Endodermal cell (in vitro differentiated cells): ENCODE measurements around the gene C19orf47. TPM values are rescaled to one million over a fixed set of nuclear protein-coding genes. Genes with fewer than 3 reads are reported as not detected.
A peak's percentile ranks its signal among the peaks of the same experiment; 100 is the strongest.

Experiments used
- DNase-seq: peaks from one replicate; pipeline ENCODE4 v3.0.0-alpha.2; 2017
- H3K27ac ChIP-seq: 2 replicates; pipeline ENCODE4 v1.5.1; 2013; ENCODE audit warnings: mild to moderate bottlenecking, low read depth, low read length, moderate library complexity
- H3K27me3 ChIP-seq: 2 replicates; pipeline ENCODE4 v1.6.1; 2013; ENCODE audit warnings: mild to moderate bottlenecking, low read length, moderate library complexity; ENCODE audit not compliant: insufficient read depth, control insufficient read depth, poor library complexity, severe bottlenecking
- H3K36me3 ChIP-seq: 2 replicates; pipeline ENCODE4 v1.7.0; 2013; ENCODE audit warnings: mild to moderate bottlenecking, low read length, moderate library complexity; ENCODE audit not compliant: control insufficient read depth, insufficient read depth
- H3K4me1 ChIP-seq: one replicate; pipeline ENCODE4 v1.7.0; 2013; ENCODE audit warnings: low read length; ENCODE audit not compliant: control insufficient read depth, insufficient read depth
- H3K4me3 ChIP-seq: 2 replicates; pipeline ENCODE4 v1.5.1; 2013; ENCODE audit warnings: mild to moderate bottlenecking, low read length, moderate library complexity
- H3K9ac ChIP-seq: 2 replicates; pipeline ENCODE4 v1.6.1; 2013; ENCODE audit warnings: mild to moderate bottlenecking, low read length, moderate library complexity; ENCODE audit not compliant: poor library complexity, severe bottlenecking; ENCODE audit errors: extremely low read depth
- H3K9me3 ChIP-seq: 2 replicates; pipeline ENCODE4 v1.6.1; 2013; ENCODE audit warnings: mild to moderate bottlenecking, low read length, moderate library complexity; ENCODE audit not compliant: control insufficient read depth
- H3K27ac Mint-ChIP-seq: 2 replicates; pipeline ENCODE4 v1.8.0; 2020; ENCODE audit warnings: mixed read lengths
- H3K27me3 Mint-ChIP-seq: 2 replicates; pipeline ENCODE4 v1.8.0; 2021; ENCODE audit warnings: mild to moderate bottlenecking, mixed read lengths; ENCODE audit not compliant: insufficient read depth
- H3K36me3 Mint-ChIP-seq: 2 replicates; pipeline ENCODE4 v1.8.0; 2020; ENCODE audit warnings: low read depth, mixed read lengths
- H3K4me1 Mint-ChIP-seq: 2 replicates; pipeline ENCODE4 v1.8.0; 2020; ENCODE audit warnings: mixed read lengths
- H3K4me3 Mint-ChIP-seq: 2 replicates; pipeline ENCODE4 v1.8.0; 2020; ENCODE audit warnings: mild to moderate bottlenecking, moderate library complexity, mixed read lengths
- H3K9me3 Mint-ChIP-seq: 2 replicates; pipeline ENCODE4 v1.8.0; 2020; ENCODE audit warnings: mild to moderate bottlenecking, mixed read lengths
- WGBS, 2 experiments: methylation state at CpG; one replicate each; pipeline versions ENCODE4 v1.1.5 to v1.1.7; 2013; ENCODE audit warnings: missing lambda C conversion rate in 2 of 2, mixed read lengths in 1 of 2; ENCODE audit not compliant: insufficient coverage in 1 of 2, insufficient read length in 1 of 2; 5-methylcytosine and 5-hydroxymethylcytosine counted together
- total RNA-seq, 2 donors: library from RNA; stranded (reverse); fragmentation: NEBNext Ultra II Directional in 1 of 2; extraction: Animal tissue kit (Norgen Biotek cat#: 25700) in 1 of 2; gene quantifications; 2 replicates in 1 of 2; 3 replicates in 1 of 2; pipeline ENCODE4 v1.2.1, GENCODE V29; 2021
- TF ChIP-seq, protein P1 (sequence below): fragments of 200-600 bp; sonication (generic); conservative IDR thresholded peaks from 2 replicates; pipeline ENCODE4 v1.5.0; 2021; ENCODE audit warnings: antibody characterized with exemption, mild to moderate bottlenecking

The C19orf47 gene
- total RNA-seq, 2 donors from 2014 or later, result 15.6 to 18.1 TPM

DNA sequence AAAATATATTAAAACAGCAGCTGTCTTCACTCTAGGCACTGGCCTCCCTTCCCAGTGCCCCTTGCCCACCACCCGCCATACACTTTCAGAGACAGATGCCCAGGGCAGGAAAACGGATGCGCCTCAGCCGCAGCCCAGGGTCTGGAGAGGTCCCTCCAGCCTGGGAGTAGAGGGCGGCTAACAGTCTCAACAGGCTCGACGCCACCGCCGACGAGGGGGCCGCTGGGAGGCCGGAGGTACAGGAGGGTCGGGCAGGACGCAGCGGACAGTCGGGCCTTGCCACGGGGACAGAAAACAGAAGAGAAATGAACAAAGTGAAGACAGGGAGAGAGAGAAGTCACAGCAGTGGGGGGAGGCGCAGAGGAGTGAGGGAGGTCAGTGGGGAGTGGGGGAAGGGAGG is 27.1 kb downstream of the C19orf47 start:
- H3K4me3 ChIP-seq, result no peak overlapping the region
- Mint-ChIP-seq H3K4me1 (no peaks in the 10 kb centered on the region), H3K27me3 (no peaks in the 10 kb centered on the region), H3K9me3 (no peaks in the 10 kb centered on the region), H3K4me3 (no peak overlapping the region), H3K36me3 (peaks cover 49% of the 10 kb centered on the region), H3K27ac (no peak overlapping the region)
- peaks cover 42% of the 10 kb centered on the region for H3K36me3 ChIP-seq
- H3K9ac ChIP-seq, result no peak overlapping the region
- H3K27me3 ChIP-seq, result no peaks in the 10 kb centered on the region
- H3K27ac ChIP-seq, result no peak overlapping the region
- WGBS, 2 experiments, result 96 to 97% methylated on average over 17 to 18 of the region's 18 CpGs
- TF ChIP-seq, protein P1, sequence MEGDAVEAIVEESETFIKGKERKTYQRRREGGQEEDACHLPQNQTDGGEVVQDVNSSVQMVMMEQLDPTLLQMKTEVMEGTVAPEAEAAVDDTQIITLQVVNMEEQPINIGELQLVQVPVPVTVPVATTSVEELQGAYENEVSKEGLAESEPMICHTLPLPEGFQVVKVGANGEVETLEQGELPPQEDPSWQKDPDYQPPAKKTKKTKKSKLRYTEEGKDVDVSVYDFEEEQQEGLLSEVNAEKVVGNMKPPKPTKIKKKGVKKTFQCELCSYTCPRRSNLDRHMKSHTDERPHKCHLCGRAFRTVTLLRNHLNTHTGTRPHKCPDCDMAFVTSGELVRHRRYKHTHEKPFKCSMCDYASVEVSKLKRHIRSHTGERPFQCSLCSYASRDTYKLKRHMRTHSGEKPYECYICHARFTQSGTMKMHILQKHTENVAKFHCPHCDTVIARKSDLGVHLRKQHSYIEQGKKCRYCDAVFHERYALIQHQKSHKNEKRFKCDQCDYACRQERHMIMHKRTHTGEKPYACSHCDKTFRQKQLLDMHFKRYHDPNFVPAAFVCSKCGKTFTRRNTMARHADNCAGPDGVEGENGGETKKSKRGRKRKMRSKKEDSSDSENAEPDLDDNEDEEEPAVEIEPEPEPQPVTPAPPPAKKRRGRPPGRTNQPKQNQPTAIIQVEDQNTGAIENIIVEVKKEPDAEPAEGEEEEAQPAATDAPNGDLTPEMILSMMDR, result no peak
- H3K9me3 ChIP-seq, result no peaks in the 10 kb centered on the region
- H3K4me1 ChIP-seq, result no peaks in the 10 kb centered on the region
- no peak for DNase-seq

GRCh38 chr19:40320558-40320935 is 27.6 kb downstream of the C19orf47 start:
- Histone ChIP-seq H3K4me1 (no peaks in the 10 kb centered on the region), H3K27ac (no peak overlapping the region), H3K36me3 (peaks cover 39% of the 10 kb centered on the region), H3K9me3 (no peaks in the 10 kb centered on the region), H3K4me3 (no peak overlapping the region), H3K27me3 (no peaks in the 10 kb centered on the region), H3K9ac (no peak overlapping the region)
- WGBS, 2 experiments, result 95 to 100% methylated on average over 3 to 7 of the region's 7 CpGs
- Mint-ChIP-seq H3K9me3 (no peaks in the 10 kb centered on the region), H3K4me3 (no peak overlapping the region), H3K4me1 (no peaks in the 10 kb centered on the region), H3K36me3 (peaks cover 45% of the 10 kb centered on the region), H3K27ac (peak overlapping the region; percentile 9), H3K27me3 (no peaks in the 10 kb centered on the region)
- TF ChIP-seq, protein P1, result no peak
- no peak for DNase-seq

GRCh38 chr19:40317338-40317737 is 30.9 kb downstream of the C19orf47 start:
- H3K4me1 Mint-ChIP-seq, result no peaks in the 10 kb centered on the region
- no peak for DNase-seq
- H3K9me3 Mint-ChIP-seq, result no peaks in the 10 kb centered on the region
- H3K4me1 ChIP-seq, result no peaks in the 10 kb centered on the region
- WGBS, 2 experiments, result 80 to 95% methylated on average over 6 to 7 of the region's 7 CpGs
- H3K9me3 ChIP-seq, result no peaks in the 10 kb centered on the region
- H3K27ac ChIP-seq, result no peak overlapping the region
- TF ChIP-seq, protein P1, result no peak
- H3K27me3 Mint-ChIP-seq, result no peaks in the 10 kb centered on the region
- peaks cover 19% of the 10 kb centered on the region for H3K36me3 ChIP-seq
- H3K36me3 Mint-ChIP-seq, result peaks cover 22% of the 10 kb centered on the region
- H3K4me3 Mint-ChIP-seq, result no peak overlapping the region
- no peak overlapping the region for H3K4me3 ChIP-seq
- H3K27ac Mint-ChIP-seq, result peak overlapping the region; percentile 66
- H3K27me3 ChIP-seq, result no peaks in the 10 kb centered on the region
- H3K9ac ChIP-seq, result no peak overlapping the region
